HepG2 (cell line): ENCODE results near the gene NOL4L. TPM values are rescaled to one million over a fixed set of nuclear protein-coding genes. Genes with fewer than 3 reads are reported as not detected.
A peak's percentile ranks its signal among the peaks of the same experiment; 100 is the strongest.

Source experiments
- CAMTA2 ChIP-seq: sonication (generic); formaldehyde crosslinking; IDR thresholded peaks from 2 replicates; pipeline ENCODE4 v1.4.0; 2020; ENCODE audit warnings: mild to moderate bottlenecking, missing genetic modification reagents, borderline replicate concordance
- EEA1 ChIP-seq: sonication (generic); formaldehyde crosslinking; IDR thresholded peaks from 2 replicates; pipeline ENCODE4 v1.5.1; 2020; ENCODE audit warnings: mild to moderate bottlenecking, missing genetic modification reagents, borderline replicate concordance
- HDAC1 ChIP-seq: sonication (generic); formaldehyde crosslinking; IDR thresholded peaks from 2 replicates; pipeline ENCODE4 v1.5.1; 2020; ENCODE audit warnings: mild to moderate bottlenecking, missing genetic modification reagents
- NR2F2 ChIP-seq: IDR thresholded peaks from 2 replicates; pipeline ENCODE4 v1.6.1; 2012; ENCODE audit warnings: low read depth, inconsistent platforms, borderline replicate concordance
- ZFX ChIP-seq: sonication (generic); formaldehyde crosslinking; IDR thresholded peaks from 2 replicates; pipeline ENCODE4 v1.4.0; 2020; ENCODE audit warnings: mild to moderate bottlenecking, low read depth, missing genetic modification reagents, moderate library complexity
- ZMYM3 ChIP-seq: sonication (generic); formaldehyde crosslinking; IDR thresholded peaks from 2 replicates; pipeline ENCODE4 v1.5.1; 2020; ENCODE audit warnings: mild to moderate bottlenecking, missing genetic modification reagents
- ZNF121 ChIP-seq: sonication (generic); formaldehyde crosslinking; IDR thresholded peaks from 2 replicates; pipeline ENCODE4 v1.5.0; 2020; ENCODE audit warnings: mild to moderate bottlenecking, missing genetic modification reagents
- ZNF251 ChIP-seq: sonication (generic); formaldehyde crosslinking; IDR thresholded peaks from 2 replicates; pipeline ENCODE4 v1.9.0; 2021; ENCODE audit warnings: mild to moderate bottlenecking, missing genetic modification reagents
- ZNF33B ChIP-seq: sonication (generic); formaldehyde crosslinking; IDR thresholded peaks from 2 replicates; pipeline ENCODE4 v1.5.1; 2020; ENCODE audit warnings: mild to moderate bottlenecking, missing genetic modification reagents
- ZNF687 ChIP-seq: sonication (generic); formaldehyde crosslinking; IDR thresholded peaks from 2 replicates; pipeline ENCODE4 v1.5.1; 2020; ENCODE audit warnings: mild to moderate bottlenecking, missing genetic modification reagents, moderate library complexity
- ZNF768 ChIP-seq: sonication (generic); formaldehyde crosslinking; IDR thresholded peaks from 2 replicates; pipeline ENCODE4 v1.4.0; 2020; ENCODE audit warnings: missing genetic modification reagents
- polyA plus RNA-seq, 8 experiments: library from polyadenylated mRNA; depleted of rRNA in 3 of 8; stranded (reverse) in 7 of 8; unstranded in 1 of 8; fragments of >200 nt; fragmentation: Illumina TruSeq in 4 of 8; extraction: Trizol in 4 of 8; gene quantifications; 2 replicates each; pipeline versions ENCODE4 v1.2.1 to v1.2.3, GENCODE V29; 2011 to 2016; ENCODE audit warnings: low read depth in 4 of 8, missing spikeins in 1 of 8, mixed read lengths in 1 of 8; ENCODE audit not compliant: insufficient read depth in 1 of 8
- total RNA-seq, 5 experiments: library from RNA; depleted of rRNA; stranded (reverse); fragments of >200 nt; fragmentation: Illumina TruSeq; extraction: Trizol; gene quantifications; 2 replicates each; pipeline ENCODE4 v1.2.3, GENCODE V29; 2016; ENCODE audit warnings: low read depth in 1 of 5
- TF ChIP-seq, protein P1 (sequence below): sonication (generic); formaldehyde crosslinking; IDR thresholded peaks from 2 replicates; pipeline ENCODE4 v1.5.0; 2020; ENCODE audit warnings: mild to moderate bottlenecking, missing genetic modification reagents
- TF ChIP-seq, protein P2 (sequence below): sonication (generic); formaldehyde crosslinking; IDR thresholded peaks from 2 replicates; pipeline ENCODE4 v1.5.0; 2020; ENCODE audit warnings: missing genetic modification reagents
- TF ChIP-seq, protein P3 (sequence below): sonication (generic); formaldehyde crosslinking; IDR thresholded peaks from 2 replicates; pipeline ENCODE4 v1.5.1; 2020; ENCODE audit warnings: mild to moderate bottlenecking, missing genetic modification reagents

Gene NOL4L
- total and polyA plus RNA-seq, 2 of the 13 experiments (the other 11 are each of a cell fraction or from before 2014, with no cell fraction given) = 16.6 to 35.4 TPM

DNA sequence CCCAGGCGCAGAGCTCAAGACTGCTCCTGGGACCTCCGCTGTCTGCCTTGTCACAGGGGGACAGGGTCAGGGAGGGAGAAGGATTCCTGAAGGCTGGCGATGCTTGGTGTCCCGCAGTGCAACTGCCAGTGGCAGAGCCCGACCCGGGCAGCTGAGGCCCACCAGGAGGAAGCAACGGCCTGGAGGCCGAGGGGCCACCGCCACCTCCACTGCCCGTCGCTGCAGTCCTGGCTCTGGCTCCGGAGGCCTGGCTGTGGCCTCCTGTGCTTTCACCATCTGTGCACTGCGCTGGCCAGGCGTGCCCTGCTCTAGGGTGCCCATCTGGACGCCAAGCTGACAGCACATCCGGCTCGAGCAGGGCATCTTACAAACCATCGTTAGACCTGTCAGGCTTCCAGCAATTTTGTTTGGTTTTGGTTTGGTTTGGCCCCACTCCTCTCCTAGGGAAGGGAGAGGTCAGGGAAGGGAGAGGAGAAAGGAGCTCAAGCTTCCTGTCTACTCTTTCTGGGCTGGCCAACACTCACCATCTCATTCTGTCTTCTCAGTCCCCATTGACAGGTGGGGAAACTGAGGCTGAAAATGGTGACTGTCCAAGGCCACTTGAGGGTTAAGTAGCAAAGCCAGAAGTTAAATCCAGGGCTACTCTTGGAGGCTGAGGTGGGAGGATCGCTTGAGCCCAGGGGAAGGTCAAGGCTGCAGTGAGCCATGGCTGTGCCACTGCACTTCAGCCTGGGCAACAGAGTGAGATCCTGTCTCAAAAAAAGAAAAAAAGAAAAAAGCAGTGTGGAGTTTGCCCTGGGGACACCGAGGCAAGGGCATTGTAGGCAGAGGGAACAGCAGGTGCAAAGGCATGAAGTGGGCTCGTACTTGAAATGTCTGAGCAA lies 37.7 kb upstream of the NOL4L start (continued):
- TF ChIP-seq ZMYM3 (peak; percentile 71), ZNF768 (CRISPR knock-in tag) (peak; percentile 22; the same call in 1 of the 2 replicates), HDAC1 (CRISPR knock-in tag) (peak; percentile 7; the same call in 1 of the 2 replicates), ZNF687 (CRISPR knock-in tag) (0 out of 2 replicates have a peak, but pooled peaks have one; percentile 22), NR2F2 (0 out of 2 replicates have a peak, but pooled peaks have one; percentile 7), CAMTA2 (no peak), EEA1 (CRISPR knock-in tag) (no peak), ZNF121 (CRISPR knock-in tag) (peak; percentile 95), ZNF33B (CRISPR knock-in tag) (no peak), ZNF251 (CRISPR knock-in tag) (0 out of 2 replicates have a peak, but pooled peaks have one; percentile 4), ZFX (CRISPR knock-in tag) (0 out of 2 replicates have a peak, but pooled peaks have one; percentile 9)
- TF ChIP-seq, protein P1, sequence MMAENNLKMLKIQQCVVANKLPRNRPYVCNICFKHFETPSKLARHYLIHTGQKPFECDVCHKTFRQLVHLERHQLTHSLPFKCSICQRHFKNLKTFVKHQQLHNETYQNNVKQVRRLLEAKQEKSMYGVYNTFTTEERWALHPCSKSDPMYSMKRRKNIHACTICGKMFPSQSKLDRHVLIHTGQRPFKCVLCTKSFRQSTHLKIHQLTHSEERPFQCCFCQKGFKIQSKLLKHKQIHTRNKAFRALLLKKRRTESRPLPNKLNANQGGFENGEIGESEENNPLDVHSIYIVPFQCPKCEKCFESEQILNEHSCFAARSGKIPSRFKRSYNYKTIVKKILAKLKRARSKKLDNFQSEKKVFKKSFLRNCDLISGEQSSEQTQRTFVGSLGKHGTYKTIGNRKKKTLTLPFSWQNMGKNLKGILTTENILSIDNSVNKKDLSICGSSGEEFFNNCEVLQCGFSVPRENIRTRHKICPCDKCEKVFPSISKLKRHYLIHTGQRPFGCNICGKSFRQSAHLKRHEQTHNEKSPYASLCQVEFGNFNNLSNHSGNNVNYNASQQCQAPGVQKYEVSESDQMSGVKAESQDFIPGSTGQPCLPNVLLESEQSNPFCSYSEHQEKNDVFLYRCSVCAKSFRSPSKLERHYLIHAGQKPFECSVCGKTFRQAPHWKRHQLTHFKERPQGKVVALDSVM (CRISPR knock-in tag) = peak; percentile 82
- TF ChIP-seq, protein P2, sequence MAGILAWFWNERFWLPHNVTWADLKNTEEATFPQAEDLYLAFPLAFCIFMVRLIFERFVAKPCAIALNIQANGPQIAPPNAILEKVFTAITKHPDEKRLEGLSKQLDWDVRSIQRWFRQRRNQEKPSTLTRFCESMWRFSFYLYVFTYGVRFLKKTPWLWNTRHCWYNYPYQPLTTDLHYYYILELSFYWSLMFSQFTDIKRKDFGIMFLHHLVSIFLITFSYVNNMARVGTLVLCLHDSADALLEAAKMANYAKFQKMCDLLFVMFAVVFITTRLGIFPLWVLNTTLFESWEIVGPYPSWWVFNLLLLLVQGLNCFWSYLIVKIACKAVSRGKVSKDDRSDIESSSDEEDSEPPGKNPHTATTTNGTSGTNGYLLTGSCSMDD = no peak
- TF ChIP-seq, protein P3, sequence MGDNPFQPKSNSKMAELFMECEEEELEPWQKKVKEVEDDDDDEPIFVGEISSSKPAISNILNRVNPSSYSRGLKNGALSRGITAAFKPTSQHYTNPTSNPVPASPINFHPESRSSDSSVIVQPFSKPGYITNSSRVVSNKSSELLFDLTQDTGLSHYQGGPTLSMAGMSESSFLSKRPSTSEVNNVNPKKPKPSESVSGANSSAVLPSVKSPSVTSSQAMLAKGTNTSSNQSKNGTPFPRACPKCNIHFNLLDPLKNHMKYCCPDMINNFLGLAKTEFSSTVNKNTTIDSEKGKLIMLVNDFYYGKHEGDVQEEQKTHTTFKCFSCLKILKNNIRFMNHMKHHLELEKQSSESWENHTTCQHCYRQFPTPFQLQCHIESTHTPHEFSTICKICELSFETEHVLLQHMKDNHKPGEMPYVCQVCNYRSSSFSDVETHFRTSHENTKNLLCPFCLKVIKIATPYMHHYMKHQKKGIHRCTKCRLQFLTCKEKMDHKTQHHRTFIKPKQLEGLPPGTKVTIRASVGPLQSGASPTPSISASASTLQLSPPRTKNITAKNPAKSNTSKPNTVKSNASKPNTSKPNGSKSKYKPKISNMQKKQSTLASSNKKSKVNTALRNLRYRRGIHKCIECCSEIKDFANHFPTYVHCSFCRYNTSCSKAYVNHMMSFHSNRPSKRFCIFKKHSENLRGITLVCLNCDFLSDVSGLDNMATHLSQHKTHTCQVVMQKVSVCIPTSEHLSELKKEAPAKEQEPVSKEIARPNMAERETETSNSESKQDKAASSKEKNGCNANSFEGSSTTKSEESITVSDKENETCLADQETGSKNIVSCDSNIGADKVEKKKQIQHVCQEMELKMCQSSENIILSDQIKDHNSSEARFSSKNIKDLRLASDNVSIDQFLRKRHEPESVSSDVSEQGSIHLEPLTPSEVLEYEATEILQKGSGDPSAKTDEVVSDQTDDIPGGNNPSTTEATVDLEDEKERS = 0 out of 2 replicates have a peak, but pooled peaks have one; percentile 35
- TF ChIP-seq, all 625 proteins: peak for 13
